Measurements from ENCODE around the gene RAD9A.

The RAD9A gene

DNA sequence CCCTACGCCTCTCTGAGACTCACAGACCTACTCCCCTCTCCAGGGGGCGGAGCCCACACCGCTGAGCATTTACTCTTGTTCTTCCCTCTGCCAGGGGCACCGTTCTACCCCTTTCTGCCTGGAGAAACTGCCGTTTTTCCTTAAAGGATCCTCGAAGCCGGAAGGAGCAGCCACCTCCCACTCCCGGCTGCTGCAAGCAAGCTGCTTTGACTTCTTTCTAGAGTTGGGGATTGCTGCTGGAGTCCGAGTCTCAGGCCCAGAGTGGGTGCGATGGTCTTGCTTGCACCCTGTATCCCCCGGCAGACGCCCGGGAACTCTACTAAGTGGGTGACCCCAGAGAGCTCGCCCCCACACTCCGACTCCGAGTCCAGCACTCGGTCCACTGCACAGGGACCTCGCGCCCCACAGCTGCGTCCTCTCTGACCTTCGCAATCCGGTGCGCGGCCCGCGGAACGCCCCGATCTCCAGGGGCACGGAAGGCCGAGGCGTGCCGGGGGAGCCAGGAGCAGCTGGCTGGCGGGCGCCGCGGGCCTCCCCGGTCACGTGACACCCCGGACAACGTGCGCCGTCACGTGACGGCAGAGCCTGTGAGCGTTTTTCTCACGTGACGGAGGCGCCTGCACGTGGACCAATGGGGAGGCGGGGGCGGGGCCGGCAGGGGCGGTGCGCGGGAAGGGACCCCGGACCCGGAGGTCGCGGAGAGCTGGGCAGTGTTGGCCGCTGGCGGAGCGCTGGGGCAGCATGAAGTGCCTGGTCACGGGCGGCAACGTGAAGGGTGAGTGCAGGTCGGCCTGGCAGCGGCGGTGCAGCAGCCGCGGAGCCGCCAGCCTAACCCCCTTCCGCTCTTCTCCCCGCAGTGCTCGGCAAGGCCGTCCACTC is at the start of gene RAD9A:
TSS of gene RAD9A (plus strand) at position 683 of the 879 bp plus-strand sequence. CDS start at position 742, 59 bp downstream.
- DNase-seq: peak; percentile 95

DNA sequence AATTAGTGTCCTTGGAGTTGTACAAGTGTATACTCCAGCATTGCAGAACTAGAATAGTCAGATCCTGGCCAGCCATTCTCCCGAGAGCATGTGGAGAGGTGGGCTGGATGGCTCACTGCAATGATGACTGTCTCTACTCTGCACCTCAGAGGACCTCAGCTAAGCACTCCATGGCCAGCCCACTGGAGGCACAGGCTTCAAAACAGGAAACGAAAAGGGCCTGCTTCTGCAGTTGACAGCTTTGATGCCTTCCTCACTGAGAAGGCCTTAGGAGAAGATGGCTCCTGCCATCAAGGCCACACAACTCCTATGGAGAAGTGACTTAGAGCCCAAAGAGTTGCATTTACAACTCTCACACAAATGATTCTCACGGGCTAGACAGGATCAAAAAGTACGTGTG is 47.5 kb upstream of the RAD9A start:
- DNase-seq: no peak

DNA sequence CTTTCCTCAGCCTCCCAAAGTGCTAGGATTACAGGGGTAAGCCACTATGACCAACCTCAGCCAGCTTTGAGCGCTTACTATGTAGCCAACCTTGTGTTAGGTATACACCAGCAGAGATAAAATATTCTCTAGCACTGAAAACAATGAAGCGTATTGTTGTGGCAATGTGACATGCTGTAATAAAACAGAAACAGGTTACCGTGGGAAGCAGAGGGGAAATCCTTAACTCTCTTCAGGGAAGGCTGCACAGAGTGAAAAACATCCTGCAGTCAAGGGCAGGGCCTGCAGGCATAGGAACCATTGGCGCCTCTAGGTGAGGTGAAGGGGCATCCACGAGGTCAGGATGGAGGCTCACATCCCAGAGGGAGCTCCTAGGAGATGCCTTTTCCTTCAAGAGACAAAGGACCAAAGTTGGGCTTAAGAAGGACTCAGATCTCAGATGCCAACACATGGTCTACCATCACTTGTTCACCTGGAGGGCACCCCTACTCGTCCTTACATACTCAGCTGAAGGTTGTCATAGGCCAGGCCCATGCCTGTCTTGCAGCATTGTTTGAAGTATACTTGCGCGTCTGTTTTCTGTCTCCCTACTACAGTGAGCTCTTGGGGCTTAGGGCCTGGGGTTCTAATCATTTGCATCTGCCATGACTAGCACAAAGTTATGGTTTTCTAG is 46.4 kb upstream of the RAD9A start:
- DNase-seq: no peak

DNA sequence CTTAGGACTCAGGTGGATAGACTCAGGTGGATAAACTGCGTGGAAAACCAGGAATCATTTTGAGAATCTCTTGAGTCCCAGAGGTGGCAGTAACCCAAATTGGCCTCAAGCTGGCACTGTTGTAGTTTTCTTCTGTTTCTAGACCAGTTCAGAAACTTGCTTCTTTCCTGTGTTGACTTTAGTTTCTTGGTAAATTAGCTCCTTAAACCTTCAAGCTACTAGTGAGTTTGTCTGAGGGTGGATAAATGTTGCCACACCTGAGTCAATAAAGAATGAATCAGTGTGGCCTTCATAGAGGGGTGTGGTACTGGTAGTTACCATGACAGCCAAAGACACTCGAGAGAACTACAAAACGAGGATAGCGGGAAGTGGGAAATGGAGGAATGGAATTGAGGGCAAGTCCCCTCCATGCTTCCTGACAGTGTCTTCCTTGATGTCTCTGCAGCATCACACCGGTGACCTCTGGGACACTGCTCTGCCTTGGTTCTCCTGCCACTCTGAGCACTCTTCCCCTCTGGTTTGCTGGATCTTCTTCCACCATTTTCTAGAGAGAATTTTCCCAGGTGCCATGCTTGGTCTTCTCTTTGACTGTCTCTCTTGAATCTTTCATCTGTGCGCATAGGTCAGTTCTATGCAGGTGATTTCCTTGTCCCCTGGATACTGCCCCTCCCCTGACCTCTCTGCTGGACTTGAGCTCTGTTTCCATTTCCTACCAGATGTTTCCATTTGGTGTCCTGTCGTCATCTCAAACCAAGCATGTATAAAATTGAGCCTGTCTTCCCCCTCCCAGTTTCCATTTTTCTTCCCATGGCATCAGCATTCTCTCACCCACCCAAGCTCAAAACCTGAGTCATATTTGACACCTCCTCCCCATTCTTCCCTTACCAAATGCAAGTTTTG is 45.6 kb upstream of the RAD9A start:
- DNase-seq: no peak

DNA sequence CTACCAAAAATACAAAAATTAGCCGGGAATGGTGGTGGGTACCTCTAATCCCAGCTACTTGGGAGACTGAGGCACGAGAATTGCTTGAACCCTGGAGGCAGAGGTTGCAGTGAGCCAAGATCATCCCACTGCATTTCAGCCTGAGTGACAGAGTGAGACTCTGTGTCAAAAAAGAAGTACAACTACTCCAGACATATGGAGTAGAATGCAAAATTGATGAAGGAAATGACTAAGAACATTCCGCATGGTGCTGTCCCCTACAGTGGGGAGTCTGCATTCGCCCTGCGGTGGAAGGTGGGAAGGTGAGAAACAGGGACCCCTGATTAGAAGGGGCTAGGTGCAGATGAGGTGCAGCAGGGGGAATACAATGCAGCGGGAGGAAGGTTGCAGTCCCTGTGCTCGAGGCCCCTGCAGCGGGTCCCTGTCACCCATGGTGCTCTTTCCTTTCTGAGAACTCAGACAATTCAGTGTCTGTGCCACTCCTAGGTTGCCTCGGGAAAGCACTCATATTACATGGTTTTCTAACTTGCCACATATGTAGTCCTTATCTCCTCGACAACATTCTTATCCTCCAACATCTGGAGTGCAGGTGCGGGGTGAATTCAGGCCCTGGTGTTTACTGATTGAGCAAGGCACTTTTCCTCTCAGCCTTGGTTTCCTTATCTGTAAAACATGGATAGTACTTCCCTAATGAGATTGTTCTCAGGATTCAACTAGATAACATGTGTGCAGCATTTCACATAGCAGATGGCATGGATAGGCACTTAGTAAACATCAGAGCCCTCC is 43.6 kb upstream of the RAD9A start:
- no peak for DNase-seq

DNA sequence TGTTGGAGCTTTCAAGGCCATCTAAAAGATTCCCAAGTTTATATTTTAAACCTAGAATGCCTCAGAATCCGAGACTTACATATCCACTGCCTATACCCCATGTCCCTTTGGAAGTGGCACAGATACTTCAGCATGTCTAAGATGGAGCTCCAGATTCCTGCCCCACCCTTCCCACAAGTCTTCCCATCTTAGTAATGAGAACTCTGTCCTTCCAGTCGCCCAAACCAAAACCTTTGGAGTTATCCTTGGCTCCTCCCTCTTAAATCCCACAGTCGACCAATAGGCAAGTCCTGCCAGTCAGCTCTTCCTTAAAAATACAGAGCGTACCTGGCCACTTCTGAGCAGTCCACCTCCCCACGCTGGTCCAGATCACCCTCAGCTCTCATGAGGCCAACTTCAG is 42.8 kb upstream of the RAD9A start:
- DNase-seq: no peak

DNA sequence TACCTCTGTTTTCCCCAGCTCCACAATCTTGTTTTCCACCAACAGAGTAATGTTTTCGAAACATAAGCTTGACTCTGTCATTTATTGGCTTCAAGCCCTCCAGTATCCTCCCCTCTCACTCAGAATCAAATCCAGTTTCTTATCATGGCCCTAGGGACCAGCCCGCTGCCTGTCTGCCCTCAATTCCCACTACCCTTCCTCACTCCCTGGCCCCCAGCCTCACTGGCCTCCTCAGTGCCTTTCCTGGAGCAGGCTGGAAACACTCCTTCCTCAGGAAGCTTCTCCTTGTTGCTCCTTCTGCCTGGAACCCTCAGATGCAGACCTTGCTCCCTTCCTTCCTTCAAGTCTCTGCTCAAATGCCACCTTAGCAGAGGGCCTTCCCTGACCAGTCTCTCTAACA is 42.3 kb upstream of the RAD9A start:
- no peak for DNase-seq

DNA sequence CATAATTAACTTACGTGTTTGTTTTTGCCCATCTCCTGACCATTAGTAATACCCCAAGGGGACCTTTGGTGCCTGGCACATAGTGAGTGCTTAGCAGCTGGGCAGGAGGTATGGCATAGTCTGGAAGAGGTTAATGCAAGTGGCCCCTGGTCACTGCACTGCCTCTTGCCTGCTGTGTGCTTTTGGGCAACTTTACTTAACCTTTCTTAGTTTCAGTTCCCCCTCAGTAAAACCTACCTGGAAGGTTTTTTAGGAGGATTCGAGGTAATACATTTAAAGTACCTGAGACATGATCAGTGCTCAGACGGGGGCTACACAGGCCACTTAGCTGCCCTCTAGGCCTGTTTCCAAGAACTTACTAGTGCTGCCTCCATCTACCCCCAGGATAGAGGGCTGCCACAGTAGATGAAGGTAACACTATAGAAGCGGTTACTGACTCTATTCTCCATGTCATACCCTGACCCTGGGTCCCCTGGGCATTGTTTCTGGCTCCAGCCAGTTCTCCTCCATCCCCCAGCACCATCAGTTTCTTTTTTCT is 41.8 kb upstream of the RAD9A start:
- no peak for DNase-seq

DNA sequence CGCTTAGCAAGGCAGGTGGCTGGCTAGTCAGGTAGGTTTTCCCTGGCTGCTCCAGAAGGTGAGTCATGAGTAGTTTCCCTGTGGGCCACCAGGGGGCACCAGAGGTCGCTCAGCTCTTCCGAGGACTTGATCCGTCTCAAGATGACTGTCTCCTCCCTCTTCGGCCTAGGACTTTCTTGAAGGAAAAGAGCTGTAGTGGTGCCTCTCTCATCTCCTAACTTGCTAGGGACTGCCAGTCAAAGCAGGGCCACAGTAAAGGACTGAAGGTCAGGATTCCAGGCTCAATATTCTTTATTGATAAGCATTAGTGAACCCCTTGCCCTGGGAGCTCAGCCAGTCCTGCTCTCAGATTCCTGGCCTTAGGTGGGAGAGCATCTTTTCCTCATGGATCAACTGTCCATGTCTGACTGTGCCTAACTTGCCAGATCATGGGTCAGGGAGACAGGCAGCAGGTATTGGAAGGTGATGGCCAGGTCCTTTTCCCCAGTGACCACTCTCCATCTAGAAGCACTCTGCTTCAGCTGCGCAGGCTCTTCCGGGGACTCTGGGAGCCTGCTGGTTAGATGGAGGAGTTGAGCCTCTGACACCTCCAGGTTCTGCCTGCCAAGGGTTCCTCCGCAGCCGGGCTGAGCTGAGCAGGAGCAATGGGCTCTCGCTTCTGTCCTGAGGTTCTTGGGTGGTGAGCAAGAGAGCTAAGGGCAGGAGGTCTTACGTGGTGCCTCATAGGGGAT is 40.3 kb upstream of the RAD9A start:
- peak; percentile 59 for DNase-seq

DNA sequence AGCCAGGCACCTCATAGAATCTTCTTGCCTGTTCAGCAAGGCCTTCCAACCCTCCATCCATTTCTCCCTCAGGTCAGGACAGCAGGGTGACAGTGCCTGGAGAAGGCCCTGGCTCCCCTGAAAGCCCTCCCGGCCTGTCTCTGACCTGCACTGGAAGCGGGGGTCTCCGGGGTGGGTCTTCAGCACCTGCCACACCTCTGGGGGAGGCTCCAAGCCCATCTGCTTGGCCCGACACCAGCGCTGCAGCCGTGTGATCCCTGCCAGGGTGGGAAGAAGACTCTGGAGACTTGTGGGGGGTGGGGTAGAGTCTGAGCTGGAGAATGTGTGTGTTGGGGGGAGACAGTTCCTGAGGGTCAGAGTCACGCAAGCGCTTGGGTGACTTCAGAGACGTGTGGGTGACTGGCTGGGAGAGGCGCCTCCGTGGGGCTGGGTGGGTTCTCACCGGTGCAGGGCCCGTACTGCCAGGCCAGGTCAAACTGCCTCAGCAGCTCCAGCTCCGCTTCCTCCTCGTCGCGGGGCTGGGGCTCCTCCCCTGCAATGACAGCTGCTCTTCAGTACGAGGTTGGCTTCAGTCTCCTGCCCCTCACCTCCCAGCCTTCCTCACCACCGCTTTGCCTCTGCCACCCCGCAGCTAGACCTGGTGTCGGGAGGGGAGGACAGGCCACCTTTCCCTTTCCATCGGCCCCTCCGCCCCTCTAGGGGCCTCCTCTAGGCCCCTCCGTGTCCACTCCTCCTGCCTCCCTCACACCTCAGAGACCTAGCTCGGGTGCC is 39.1 kb upstream of the RAD9A start:
- DNase-seq: peak; percentile 63

DNA sequence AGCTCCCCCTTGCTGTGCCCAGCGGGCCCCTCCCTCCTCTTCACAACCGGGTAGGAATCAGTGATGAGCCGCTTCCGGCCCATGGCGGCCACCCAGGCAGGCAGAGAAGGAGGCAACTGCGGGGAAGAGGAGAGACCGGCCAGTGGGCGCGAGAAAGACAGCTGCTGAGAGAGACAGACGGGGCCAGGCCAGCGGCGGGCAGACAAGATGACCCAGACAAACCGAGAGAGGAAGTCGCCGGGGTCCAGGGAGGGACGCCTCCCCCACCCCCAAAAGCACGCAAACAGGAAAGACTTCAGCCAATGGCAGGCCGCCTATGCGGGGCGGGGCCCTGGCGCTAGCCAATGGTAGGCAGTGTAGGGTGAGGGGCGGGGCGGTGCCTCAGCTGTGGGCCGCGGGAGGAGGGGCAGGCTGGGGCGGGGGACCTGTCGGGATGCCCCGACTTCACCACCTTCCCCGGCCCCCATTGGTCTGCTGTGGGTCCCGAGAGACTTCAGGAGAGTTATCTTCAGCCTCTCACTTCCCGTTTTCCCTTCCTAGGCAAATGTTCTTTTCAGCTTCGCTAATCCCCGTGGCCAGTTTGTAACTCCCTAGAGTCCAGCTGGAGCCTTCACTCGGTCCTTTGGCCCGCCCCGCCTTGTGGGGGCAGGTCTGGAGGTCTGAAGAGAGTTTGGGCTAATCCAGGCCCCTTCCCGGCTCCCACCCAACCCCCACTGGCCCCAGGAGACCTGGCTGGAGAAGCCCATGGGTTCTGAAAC is 38.3 kb upstream of the RAD9A start, which contains the start of gene POLD4:
TSS of gene POLD4 (minus strand) at position 230 of the 758 bp plus-strand sequence. CDS start at position 83, 147 bp downstream.
- DNase-seq: peak; percentile 95

DNA sequence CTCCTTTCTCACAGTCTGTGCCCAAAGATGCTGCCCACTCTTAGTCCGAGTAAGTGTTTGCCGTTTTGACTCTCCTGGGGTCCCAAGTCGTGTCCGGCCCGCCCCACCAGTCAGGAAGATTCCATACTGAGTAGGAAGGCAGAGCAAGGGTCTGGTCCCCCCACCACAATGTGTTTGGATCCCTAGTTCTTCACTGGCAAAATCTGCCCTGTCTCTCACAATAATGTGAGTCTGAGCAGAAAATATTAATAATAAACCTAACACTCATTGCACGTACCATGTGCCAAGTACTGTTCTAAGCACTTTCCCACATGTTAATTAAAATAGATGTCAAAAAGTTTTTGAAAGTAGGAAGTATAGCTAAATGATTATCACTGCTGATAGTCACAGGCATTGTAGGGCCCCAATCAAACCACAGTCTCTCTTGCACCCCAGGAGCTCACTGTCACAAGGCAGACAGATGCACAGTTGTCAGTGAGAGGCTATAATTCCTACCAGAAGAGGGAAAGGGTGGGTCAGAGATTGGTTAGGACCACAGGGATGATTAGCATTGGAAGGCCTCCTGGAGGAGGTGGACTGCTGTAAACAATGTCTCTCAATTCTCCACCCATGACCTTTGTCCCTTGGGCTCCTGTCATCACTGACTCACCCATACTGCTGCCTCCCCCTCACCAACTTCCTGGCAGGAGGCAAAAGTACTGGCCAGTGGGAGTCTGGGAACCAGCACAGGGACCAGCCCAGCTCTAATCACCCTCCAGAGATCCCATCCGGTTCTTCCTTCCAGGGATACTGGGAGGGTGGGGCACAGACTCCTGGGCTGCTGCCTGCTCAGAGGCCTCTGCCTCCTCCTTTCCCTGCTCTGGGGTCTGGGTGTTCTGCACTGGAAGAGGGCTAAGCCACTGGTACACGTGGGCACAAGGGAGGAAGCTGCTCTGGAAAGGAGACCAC is 37.4 kb upstream of the RAD9A start:
- DNase-seq: no peak

DNA sequence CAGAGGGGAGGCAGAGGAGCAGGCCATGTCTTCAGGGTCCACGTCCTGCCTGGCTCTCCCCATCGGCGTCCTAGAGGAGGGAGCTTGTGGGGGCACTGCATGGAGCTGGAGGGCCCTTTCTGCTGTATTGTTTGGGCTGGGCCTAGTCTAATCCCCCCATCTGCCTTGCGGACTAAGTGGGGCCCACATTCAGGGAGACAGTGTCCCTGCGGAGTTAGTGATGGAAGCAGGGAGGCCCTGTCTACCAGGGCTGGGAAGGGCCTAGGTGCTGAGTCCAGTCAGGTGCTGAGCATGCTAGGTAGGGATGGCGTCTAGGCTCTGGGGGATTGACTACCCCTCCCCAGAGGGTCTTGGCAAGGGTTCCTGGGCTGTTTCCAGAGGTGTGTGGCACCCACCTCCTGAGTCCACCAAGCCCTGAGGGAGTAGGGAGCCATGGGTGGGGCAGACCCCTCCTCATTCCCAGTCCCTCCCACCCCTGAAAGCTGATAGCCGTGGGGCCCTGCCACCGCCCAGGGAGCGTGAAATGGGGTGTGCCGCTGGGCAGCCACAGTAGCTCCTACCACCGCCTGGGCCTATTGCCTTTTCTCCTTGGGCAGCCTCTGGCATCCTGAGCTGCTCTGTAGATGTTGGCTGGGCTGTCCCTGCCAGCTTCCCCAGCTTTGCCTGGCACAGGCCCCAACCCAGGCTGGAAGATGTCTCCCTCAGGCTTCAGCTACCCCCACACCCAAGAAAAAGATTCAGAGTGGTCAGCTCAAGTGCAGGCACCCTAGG is 36.6 kb upstream of the RAD9A start:
- no peak for DNase-seq

DNA sequence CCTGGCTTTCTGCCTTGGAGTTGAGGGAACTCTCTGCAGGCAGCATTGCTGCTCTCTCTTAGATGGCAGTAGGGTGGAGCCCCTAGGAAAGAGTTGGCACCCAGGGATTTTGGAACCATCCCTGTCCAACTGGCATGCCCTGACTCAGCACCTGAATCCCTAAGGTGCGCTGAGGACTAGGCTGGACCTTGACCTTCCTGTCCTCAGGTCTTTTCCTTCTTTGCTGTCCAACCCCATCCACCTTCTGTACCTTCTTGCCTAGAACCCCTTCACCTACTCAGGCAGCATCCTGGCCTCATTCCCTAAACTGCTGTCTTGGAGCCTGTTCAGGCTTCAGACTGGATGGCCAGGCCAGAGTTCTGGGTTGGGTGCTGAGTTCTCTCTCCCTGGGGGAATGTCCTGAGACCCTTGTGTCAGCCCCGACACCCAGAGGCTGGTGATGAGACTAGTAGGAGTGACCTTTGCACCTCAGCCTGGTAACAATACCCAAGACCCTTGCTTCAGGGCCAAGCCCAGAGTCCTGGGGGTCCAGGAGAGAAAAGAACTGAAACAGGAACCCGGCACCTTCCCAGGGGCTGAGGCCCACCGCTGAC is 35.9 kb upstream of the RAD9A start:
- DNase-seq: no peak

DNA sequence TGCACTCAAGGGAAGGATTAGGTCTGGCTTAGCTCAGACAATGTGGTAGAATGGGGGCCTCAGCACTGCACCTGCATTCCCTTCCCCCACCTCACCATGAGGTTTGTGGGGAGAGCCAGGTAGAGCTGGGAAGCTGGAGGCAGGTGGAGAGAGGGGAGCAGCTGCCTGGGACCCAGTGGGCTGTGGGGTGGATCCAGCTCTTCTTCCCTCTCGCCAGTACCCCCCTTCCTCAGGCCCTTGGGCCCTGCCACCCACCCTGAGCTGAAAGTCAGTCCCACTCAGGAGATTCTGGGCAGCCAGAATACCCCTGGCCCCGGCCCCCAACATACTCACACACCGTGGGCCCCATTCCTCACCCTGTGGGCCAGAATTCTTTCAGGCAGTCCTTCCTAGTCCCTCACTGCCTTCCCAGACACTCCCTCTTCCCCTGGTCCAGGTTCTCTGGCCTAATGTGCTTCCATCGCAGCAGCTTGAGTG is 35.4 kb upstream of the RAD9A start:
- no peak for DNase-seq

DNA sequence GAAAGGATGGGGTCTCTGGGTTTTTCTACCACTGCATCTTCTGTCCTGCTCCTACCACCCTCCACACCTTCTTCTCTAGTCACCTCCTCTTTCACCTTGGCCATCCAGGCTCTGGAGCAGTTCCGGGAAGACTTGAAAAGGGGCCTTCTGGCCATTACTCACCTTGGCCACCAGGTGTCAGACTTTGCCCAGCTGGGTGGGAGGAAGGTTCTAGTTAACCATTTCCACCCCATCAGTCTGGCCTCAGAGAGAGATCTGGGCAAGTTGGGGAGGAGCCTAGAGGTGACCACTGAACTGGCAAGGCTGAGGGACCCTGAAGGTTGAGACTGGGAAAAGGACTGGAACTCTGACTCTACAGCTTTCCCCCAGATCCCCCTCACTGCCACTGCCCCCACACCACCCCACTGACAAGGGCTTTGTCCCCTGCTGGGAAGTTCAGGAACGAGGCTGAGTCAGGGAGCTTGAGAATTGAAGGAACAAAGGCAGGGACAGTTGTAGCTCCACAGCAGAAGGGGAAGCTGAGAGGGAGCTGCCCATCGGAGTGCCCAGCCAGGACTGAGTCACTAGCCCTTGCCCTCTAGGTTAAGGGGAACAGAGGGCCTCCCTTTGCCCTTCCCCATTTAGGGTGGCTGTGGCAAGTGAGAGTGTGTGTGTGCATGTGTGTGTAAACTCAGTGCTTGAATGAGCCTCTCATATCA is 34.8 kb upstream of the RAD9A start:
- DNase-seq: peak; percentile 57
